ENCODE measurements around the gene GMCL2. TPM values are rescaled to one million over a fixed set of nuclear protein-coding genes. Genes with fewer than 3 reads are reported as not detected.

The GMCL2 gene
- not detected for total RNA-seq
- not detected for polyA plus RNA-seq
- long read RNA-seq, donor 1, result 0 reads
- long read RNA-seq, donor 2, result 0 reads
- long read RNA-seq, donor 3, result 0 reads
- long read RNA-seq, donor 4, result 0 reads
- long read RNA-seq, donor 5, result 0 reads
- long read RNA-seq, donor 6, result 0 reads
- long read RNA-seq, donor 7, result 0 reads
- long read RNA-seq, donor 8, result 0 reads
- long read RNA-seq, donor 9, result 0 reads
- long read RNA-seq, donor 10, result 0 reads

GRCh38 chr5:178187014-178187413 is at the start of gene GMCL2:
Gene GMCL2, minus strand, starts transcription at chr5:178187371. Its CDS starts 72 bp downstream, at chr5:178187299.
- intact Hi-C loops (cut with DNase I), result no loop called here
- no peaks in the 10 kb centered on the region for H3K27me3 ChIP-seq
- H3K4me3 ChIP-seq, result no peak within 1 kb of the TSS
- H3K27ac ChIP-seq, result no peak within 1 kb of the TSS
- no peaks in the 10 kb centered on the region for H3K4me1 ChIP-seq (replicated peaks in 1 of 2)
- DNase-seq, result no peak
- 79 to 87% (median 84%) methylated on average over 27 of the region's 27 CpGs for WGBS, 4 donors
- no peaks in the 10 kb centered on the region for H3K9me3 ChIP-seq (replicated peaks in 1 of 3)
- H3K36me3 ChIP-seq (replicated peaks in 1 of 2), result no peaks in the 10 kb centered on the region
- TF ChIP-seq POLR2A (IDR thresholded peaks at IDR 0.05) (no peak), CTCF (IDR thresholded peaks at IDR 0.05) (no peak)

- H3K4me3 ChIP-seq, result no peak overlapping the region
- 33 to 38% (median 34%) methylated on average over 3 to 4 of the region's 4 CpGs for WGBS, 4 donors
- no peaks in the 10 kb centered on the region for H3K36me3 ChIP-seq (replicated peaks in 1 of 2)
- intact Hi-C loops (cut with DNase I), result no loop called here
- H3K9me3 ChIP-seq (replicated peaks in 1 of 3), result no peaks in the 10 kb centered on the region
- peak overlapping the region in 1 of 5 donors; percentile 9 for H3K27ac ChIP-seq
- peaks cover 9 to 58% of the 10 kb centered on the region in 2 donors for H3K4me1 ChIP-seq (replicated peaks in 1 of 2)
- H3K27me3 ChIP-seq, result no peaks in the 10 kb centered on the region
- no peak for TF ChIP-seq POLR2A (IDR thresholded peaks at IDR 0.05)
- no peak for TF ChIP-seq CTCF (IDR thresholded peaks at IDR 0.05)
- peak in 5 of 7 donors; percentile 32 to 71 (median 54) for DNase-seq
These were observed 49.5 kb upstream of the GMCL2 start for GRCh38 chr5:178236679-178237078.

GRCh38 chr5:178236126-178236525 is 49.0 kb upstream of the GMCL2 start:
- intact Hi-C loops (cut with DNase I), result no loop called here
- Histone ChIP-seq H3K4me1 (replicated peaks in 1 of 2) (peaks cover 15 to 64% of the 10 kb centered on the region in 2 donors), H3K36me3 (replicated peaks in 1 of 2) (no peaks in the 10 kb centered on the region), H3K9me3 (replicated peaks in 1 of 3) (no peaks in the 10 kb centered on the region), H3K4me3 (no peak overlapping the region), H3K27ac (no peak overlapping the region), H3K27me3 (no peaks in the 10 kb centered on the region)
- 89 to 93% (median 91%) methylated on average over 9 of the region's 9 CpGs for WGBS, 4 donors
- no peak for TF ChIP-seq CTCF (IDR thresholded peaks at IDR 0.05)
- no peak for TF ChIP-seq POLR2A (IDR thresholded peaks at IDR 0.05)
- no peak for DNase-seq

- peaks cover 20 to 66% of the 10 kb centered on the region in 2 donors for H3K4me1 ChIP-seq (replicated peaks in 1 of 2)
- H3K36me3 ChIP-seq (replicated peaks in 1 of 2), result no peaks in the 10 kb centered on the region
- no peak overlapping the region for H3K27ac ChIP-seq
- DNase-seq, result no peak
- TF ChIP-seq POLR2A (IDR thresholded peaks at IDR 0.05) (no peak), CTCF (IDR thresholded peaks at IDR 0.05) (no peak)
- WGBS, 4 donors, result 56 to 73% (median 70%) methylated on average over 3 of the region's 3 CpGs
- no peaks in the 10 kb centered on the region for H3K27me3 ChIP-seq
- H3K4me3 ChIP-seq, result no peak overlapping the region
- H3K9me3 ChIP-seq (replicated peaks in 1 of 3), result no peaks in the 10 kb centered on the region
- intact Hi-C loops (cut with DNase I), result no loop called here
These were observed 48.4 kb upstream of the GMCL2 start for GRCh38 chr5:178235588-178235974.
